GM19328 (cell line): ENCODE measurements around the gene ZNF532.

Source experiments
- ATAC-seq: cut with Tn5 transposase; IDR thresholded peaks from one replicate; pipeline ENCODE4 v1.9.1; 2021; ENCODE audit warnings: mild to moderate bottlenecking, moderate library complexity; ENCODE audit not compliant: unreplicated experiment

ZNF532 gene

DNA sequence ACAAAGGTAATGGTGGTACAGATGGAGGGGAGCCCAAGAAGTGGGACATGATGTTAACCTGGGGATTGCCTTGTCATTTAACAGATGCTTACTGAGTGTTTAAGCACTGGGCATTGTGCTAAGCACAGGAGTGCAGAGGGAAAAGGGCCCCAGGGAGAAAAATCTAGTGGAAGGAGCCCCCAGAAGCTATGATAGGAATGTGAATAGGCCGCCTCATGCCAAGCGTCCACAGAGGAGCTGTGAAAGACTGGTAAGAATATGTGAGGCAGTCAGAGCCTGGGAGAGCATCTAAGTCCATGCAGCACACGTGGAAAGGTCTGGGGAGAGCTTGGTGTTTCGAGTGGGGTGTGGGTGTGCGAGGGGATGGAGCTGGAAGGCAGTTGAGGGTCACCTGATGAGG lies 5.5 kb downstream of the ZNF532 start:
- no peak for ATAC-seq

DNA sequence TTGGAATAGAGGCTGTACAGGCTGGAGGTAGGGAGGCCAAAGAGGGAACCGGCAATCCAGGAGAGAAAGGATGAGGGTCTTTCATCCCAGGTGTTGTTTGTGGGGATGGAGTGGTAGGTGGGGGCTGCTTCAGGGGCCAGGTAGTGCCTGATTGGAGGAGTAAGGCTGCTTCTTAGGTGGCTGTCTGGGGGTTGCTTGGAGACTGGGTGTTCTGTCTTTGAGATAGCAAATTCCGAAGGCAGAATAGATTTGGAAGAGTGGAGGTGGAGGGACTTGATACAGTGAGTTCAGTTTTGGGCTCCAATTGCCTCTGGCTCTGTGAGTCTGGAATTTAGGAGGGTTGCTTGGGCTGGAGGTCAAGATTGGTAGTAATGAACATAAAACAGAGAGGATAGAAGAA lies 5.9 kb downstream of the ZNF532 start:
- no peak for ATAC-seq

DNA sequence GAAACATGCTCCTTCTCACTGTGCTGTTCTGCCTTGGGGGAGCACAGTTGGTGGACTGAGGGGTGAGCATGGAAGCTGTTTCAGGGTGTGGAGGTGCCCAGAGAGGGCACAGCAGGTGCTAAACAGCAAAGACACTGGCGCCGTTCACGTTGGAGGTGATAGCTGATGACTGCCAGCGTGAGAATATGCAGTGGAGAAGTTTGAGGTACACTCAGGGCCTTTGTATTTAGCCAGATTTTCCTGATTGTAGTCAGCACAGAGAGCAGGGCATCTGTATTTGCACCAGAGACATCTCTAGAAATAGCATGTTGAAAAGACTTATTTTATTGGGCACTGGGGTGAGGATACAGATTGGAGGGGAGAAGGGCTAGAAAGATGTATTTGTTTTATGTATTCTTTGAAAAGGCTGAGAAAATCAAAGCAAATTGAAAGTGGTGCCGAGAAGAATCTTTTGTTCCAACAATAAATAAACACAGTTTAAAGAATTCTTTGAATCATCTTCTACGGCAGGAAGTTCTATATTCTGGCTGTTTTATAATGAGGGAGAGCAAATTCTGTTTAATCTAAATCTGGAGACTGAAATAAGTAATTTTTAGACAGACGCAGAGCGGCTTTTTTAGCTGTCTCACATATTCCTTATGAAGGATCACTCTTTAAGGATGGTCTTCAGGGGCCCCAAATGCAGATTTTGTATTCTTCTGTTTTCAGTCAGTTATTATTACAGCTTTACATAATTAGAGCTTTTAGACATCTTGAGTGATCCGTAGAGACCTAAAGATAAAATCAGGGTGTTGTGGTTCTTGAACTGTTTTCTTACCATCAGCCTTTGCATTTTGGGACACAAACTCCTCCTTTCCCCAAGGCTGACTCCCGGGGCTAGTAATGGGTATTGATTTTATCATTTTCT lies 7.1 kb downstream of the ZNF532 start:
- ATAC-seq: no peak

DNA sequence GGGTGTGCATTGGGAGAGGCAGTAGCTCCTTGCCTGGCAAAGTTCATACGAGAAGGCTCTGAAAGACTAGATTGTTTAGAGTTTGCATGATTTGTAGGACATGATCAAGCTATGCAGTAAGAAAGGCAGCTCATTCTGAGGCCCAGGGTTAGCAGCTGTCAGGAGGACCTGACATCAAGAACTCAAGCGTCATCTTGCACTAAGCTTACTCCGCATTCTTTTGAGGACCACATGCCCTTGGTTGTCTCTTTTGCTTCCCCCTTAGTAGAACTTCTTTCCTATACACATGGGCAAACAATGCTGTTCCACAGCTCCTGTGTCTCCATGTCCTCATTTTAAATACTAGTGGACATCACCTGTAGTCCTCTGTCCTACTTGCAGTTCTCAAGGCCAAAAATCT lies 14.0 kb downstream of the ZNF532 start:
- no peak for ATAC-seq

DNA sequence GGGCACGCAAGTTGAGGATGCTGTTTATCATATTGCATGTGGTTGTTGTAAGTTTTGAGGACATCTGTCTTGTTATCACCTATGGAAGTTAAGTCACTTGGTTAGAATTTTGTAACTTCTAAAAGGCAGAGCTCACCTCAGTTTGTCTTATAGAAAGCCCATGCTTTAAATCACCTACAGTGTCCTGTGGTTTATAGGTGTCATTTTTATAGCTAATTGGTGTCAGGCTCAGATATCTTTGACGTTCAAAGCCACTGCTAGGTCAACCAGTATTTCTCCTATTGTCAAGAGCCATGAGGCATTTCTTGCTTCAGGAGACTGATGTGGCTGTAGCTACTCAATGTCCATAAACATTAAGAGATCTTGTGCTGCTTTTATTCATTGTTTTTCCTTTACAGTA lies 16.8 kb downstream of the ZNF532 start:
- no peak for ATAC-seq

DNA sequence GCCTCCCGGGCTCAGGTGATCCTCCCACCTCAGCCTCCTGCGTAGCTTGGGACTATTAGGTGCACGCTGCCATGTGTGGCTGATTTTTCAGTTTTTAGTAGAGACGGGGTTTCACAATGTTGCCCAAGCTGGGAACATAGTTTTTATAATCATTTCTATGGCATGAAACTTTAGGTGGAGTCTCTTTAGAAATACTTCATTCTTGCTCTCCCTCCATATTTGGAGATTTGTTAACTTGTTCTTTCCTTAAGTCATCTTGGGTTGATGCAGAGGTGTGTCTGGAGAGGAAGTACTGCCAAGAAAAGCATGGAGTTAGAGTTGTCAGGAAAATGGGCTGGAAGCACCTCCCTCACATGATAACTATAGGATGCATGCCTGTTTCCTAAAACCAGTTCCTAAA lies 17.4 kb downstream of the ZNF532 start:
- no peak for ATAC-seq

DNA sequence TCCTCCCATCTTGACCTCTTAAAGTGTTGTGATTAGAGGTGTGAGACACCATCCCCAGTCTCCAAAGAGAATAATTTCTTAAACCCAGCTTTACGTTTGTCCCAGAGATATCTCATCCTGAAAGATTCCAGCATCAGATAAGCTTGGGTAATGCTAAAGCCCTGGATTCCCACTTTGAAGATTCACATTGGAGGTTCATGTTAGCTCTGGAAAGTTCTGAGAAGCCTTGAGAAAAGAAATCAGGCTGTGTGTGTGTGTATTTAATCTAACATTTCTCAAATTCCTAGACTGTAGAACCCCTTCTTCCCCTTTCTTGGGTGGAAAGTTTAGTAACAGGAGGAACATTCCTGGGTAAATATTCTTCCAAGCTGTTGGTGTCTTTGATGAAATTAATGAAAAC lies 18.0 kb downstream of the ZNF532 start:
- ATAC-seq: no peak

DNA sequence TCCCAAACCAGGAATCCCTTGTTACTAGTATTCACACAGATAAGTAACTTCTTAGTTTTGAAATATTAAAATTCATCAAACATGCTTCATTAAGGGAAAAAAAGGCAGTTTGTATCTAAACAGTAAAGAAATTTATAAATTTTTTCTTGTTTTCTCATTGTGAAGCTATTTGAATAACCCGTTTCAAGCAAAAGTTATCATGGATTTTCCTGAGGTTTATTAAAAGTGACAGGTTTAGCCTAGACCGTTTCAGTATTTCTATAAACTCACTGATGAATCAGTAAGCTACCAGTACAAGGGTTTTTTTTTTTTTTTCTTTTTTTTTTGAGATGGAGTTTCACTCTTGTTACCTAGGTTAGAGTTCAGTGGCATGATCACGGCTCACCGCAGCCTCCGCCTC lies 20.0 kb downstream of the ZNF532 start:
- no peak for ATAC-seq

DNA sequence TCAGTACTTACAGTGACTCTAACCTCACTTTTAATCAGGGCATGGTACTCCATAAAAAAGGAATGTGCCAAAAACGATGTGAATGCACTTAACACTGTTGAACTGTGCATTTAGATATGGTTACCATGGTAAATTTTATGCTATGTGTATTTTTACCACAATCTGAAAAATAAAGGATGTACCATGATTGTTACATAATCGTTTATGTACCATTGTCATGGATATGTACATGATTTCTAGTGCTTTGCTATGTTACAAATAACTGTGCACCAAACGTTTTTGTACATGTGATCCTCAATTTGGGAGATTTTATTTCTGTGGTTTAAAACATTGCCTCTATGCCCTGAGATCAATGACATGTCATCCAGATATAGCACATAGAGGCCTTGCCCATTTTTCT lies 21.8 kb downstream of the ZNF532 start:
- ATAC-seq: no peak

DNA sequence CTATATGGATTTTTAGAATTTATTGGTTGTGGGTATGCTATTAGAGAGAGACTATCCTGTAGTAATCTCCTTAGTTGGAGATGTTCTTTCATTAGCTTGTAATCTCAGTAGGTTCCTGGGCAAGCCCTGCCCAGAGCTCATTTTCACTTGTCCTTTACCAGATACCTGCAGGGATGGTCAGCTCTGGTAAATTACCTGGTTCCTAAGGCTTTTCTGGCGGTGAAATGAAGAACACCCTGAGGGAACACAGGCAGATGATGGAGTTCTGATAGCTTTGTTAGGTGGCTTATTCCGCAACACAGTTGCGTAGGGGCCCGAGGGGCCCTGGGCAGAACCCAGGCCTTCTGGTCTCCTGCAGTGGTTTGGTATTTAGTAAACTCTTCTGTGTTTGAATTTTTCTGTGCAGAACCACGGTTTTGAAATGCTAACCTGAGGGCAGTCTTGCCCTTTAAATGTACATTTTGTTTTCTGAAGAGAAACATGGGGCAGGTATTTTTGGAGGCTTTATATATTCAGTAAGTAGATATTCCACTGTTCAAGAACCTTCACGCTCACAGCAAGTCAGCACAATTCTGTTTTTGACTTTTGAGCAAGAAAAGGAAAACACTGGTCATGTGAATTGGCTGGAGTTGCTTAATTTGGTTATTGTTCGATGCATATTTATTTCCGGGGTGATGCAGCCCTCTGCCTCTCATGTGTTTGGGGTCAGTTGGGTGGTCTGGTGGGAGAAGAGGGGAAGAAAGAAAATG lies 22.4 kb downstream of the ZNF532 start:
- ATAC-seq: no peak

DNA sequence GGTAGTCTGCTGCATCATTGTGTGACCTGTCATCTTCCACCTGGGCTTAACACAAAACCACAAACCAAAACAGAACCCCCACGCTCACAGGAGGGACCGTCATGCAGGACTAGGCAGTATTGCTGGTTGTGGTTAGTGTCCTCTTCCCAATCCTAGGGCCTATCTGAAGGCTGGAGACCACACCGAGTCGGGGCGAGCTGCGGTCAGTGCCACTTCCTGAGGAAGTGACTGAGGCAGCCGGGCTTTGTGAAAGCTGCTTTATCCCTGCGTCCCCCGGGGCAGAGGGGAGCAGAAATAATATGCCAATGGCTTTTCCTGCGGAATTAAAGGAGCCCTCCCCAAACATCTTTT lies 22.9 kb downstream of the ZNF532 start:
- peak; percentile 64 for ATAC-seq

DNA sequence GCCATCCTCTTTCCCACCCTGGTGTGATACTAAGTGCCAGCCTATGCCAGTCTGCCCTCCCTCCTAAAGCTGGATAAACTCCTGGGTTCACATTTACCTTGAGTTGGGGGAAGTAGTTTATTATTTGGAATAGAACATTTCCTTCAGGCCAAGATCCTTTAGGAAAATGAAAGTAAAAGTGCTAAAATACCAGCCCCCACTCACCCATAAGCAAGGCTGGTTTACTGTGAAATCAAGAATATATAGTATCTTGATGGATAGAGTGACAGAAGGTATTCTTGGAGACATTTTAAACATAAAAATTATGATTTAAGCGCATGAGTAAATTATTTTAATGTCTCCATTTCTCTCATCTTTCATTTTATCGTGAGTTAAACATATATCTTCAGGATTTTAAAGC lies 27.1 kb downstream of the ZNF532 start:
- ATAC-seq: no peak

DNA sequence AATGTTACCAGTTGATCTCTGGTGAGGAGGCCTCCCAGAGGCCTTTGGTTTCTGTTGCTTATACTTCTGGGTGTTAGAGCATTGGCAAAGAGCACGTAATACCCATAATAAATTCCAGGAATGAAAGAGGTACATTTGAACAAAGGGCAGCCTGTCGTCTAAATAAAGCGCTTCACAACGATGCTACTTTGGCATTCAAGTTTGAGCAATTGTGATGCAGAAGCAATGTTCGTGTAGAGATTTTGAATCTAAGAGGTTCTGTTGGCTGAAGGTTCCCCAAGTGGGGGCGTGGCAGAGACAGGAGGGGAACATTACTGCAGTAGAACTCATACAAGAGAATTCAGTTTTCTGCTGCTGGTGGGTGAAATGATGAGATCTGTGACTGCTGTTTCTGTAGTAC lies 27.8 kb downstream of the ZNF532 start:
- no peak for ATAC-seq

DNA sequence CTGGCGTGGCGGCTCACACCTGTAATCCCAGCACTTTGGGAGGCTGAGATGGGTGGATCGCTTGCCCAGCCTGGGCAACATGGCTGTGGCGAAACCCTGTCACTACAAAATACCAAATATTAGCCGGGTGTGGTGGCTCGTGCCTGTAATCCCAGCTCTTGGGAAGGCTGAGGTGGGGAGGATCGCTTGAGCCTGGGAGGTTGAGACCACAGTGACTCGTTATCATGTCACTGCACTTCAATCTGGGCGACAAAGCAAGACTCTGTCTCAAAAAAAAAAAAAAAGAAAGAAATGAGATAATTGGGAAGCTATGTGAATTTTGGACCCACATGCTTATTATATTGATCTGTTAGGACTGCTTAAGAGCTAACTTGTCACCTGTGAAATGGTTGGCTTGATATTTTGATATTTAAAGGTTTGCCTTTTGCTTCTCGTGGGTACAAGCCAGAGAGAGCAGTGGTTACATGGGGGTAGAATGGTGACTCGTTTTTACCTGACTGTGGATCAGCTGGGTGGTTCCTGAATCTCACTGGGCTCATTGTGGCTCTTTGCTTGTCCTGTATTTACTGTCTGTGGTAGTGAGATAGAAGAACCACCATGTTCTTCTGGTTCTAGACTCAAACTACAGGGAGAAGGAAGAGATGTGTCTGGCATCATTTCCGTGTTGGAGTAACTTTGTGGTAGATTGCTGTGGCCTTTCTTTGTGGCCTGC lies 28.9 kb downstream of the ZNF532 start:
- ATAC-seq: no peak

DNA sequence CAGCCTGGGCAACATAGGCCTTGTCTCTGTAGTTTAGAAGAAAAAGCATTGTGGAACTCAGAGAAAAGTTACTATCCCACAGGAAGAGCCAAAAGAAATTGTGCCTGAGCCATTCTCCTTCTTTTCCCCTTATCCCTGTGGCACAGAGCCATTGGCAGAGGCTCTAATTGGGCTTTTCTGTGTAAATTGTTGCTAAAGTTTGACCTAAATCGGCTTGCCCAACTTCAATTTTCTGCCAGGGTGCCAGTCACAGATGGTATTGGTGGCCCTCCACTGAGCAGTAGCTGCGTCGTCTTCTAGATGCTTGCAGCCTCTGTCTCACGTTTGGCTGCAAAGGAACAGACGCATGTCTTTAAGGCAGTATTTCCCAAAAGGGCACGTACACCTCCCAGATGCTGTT lies 30.3 kb downstream of the ZNF532 start:
- ATAC-seq: no peak

DNA sequence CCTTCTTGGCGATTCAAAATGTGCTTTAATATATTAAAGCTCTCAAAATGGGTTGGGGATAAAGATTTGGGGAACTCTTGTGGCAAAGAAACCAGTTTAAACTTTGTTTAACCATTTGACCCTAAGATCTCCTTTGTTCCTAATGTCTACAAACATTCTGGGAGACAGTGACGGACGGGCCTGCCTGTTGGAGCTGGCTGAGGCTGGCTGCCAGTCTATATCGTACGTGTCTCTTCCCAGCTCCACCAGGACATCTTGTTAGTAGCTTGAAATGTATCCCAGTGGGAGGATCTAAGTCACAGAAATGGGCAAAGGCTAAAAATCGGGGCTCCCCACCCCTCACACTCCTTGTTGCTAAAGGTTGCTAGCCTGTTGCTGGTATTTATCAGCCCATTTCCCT lies 30.7 kb downstream of the ZNF532 start:
- no peak for ATAC-seq

DNA sequence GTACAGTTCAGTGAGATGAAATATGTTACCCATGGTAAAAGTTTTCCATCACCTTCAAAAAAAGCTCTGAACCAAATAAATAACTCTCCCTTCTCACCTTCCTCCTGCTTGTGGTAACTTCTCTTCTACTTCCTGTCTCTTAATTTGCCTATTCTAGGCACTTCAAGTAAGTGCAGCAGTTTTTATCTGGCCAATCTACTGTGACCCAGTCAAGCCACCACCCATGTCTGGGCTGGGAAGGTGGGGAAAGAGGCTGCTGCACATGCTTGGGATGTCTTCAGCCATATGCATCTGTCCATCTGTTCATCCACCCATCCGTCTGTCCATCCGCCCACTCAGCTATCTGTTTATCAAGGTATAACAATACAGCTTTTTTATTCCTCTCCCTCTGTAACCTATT lies 31.6 kb downstream of the ZNF532 start:
- ATAC-seq: peak; percentile 86

DNA sequence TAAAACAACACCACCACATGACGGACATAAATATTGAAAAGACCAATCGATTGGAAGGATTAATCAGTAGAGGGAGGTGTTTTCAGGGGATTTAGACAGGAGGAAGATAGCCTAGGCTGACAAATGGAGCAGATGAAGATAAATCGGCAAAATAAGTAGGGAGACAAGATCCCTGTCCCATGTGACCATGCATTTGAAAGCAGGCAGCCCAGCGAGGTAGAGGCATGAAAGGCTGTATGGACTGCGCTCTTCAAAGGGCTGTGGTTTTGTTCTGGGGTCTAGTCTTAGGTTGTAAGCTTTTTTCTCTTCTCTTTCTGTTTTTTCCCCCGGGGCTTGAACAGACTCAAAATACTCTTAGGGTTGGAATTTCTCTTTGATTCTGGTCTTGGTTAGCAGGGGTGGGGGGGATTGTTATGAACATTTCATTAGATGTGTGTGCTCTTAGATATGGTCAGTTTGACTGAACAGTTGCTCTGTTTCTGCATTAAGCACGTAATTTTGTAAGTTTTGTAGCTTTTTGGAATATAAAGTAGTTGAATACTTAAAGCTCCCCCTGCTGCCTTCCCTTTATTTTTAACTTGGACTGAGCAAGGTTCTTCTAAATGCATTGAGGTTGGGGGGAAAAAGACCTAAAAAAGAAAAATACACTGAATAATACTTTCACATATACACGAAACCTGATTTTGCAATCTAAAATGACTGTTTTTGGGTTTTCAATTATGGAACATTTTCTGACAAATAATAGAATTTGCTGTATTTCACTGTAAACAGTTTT lies 32.2 kb downstream of the ZNF532 start:
- no peak for ATAC-seq

DNA sequence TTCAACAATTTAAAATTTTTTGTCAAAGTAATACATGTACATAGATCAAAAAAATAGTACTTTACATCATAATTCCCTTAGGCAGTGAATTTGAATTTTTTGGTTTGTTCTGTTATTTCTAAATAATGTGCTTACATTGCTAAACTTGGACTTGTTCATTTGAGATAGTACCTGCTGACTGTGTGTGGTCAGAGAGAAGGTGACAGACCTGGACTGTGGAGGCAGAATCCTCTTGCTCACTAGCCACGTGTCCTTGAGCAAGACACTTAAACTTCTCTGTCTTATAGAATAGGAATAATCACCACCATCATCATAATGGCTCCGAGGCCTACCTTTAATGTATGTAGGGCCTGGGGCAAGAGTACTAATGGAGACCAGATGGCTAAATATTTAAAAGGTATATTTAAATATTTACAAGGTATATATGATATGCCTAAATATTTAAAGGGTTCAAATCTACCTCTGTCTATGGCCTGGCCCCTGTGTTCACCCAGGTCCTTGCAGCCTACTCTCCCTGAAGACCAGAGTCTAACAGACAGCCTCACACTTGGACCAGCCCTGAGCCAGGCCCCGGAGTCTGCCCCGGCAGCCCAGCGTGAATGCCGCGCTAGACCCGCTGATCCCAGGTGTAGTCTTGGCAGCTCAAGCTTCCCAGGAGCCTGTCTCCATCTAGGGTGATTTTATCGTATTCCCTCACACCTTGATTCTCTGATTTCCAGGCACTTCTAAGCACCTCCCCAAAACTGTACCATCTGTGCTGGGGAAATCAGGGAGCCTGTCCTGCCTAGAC lies 33.5 kb downstream of the ZNF532 start:
- ATAC-seq: no peak

DNA sequence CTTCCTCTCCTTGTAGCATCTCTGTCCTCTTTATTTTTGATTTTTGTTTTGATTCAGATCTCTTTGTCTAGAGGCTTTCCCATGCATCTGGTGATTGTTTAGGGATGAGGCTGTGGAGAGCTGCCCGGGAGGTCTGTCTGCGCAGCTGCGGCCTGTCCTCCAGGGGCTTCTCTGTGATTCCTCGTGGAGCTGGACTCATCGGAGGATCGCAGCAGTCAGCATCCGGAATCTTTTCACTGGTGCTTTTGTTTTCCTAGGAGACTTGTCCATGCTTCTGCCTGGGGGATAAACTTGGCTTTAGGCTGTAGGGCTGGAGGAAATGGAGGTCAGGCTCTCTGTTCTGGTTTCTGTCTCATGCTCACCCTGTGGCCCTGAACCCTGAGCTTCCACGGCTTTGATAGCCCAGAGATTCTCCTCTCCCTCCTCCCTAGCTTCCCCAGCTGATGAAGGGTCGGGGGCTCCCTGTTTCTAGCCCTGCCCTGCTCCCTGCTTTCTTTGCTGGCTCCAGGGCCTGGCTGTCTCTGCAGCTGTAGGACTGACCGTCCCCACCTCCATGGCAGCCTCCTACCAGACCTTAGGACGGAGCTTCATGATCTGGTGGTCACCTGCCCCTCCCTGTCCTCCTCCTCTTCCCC lies 35.5 kb downstream of the ZNF532 start:
- no peak for ATAC-seq
